GM18498 (cell line): Measurements from ENCODE around the gene RYR3.

ENCODE experiments used
- ATAC-seq: cut with Tn5 transposase; IDR thresholded peaks from one replicate; pipeline ENCODE4 v1.9.1; 2021; ENCODE audit warnings: mild to moderate bottlenecking, moderate library complexity; ENCODE audit not compliant: unreplicated experiment

The RYR3 gene

DNA sequence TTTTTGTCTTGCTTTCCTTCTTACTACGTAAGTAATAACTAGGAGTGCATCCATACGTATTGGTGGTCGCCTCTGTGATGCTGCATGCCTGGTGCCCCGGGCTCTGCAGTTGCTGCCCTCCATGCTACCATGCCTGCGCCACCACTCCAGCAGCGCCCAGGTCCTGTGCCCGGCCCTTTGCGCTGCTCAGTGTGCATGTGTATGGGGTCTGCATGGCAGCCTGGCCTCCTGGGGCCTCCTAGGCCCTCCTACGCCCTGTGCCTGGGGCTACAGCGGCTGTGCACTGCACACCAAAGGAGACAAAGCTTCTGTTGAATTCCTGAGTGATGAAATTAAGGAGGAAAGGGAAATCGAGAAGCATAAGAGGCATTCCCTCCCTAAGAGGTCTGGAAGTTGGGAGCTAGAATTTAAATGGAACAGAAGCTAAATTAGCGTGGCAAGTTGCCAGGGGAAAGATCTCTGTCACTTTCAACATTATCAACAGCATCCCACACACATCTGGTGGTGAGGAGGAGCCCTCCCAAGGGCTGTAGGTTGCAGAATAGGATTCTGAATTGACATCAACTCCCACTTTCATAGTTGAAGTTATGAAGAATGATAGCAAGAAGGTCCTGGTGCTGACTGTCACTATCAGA, 382.5 kb downstream of the RYR3 start:
- ATAC-seq = no peak

GRCh38 chr15:33698126-33698525, 387.4 kb downstream of the RYR3 start:
- no peak for ATAC-seq

- no peak for ATAC-seq
These were observed 388.4 kb downstream of the RYR3 start for GRCh38 chr15:33699145-33699544.

- ATAC-seq = no peak
These were observed 389.1 kb downstream of the RYR3 start for GRCh38 chr15:33699691-33700447.

- ATAC-seq = peak; percentile 65
These were observed 390.0 kb downstream of the RYR3 start for GRCh38 chr15:33700695-33701303.

- no peak for ATAC-seq
These were observed 390.5 kb downstream of the RYR3 start for GRCh38 chr15:33701304-33701696.

GRCh38 chr15:33706173-33706572, 395.4 kb downstream of the RYR3 start:
- no peak for ATAC-seq

DNA sequence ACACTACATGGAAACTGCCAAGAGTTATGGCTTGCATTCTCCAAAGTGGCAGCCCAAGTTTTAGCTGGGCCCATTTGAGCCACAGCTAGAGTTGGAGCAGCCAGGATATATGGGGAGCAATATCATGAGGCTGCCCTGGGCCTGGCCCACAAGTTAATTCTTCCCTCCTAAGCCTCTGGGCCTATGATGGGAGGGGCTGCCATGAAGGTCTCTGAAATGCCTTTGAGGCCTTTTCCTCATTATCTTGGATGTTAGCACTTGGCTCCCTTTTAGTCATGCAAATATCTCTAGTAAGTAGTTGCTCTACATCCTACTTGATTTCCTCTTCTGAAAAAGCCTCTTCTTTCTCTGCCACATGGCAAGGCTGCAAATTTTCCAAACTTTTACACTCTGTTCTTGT, 400.0 kb downstream of the RYR3 start:
- ATAC-seq = no peak

- ATAC-seq = no peak
These were observed 405.3 kb downstream of the RYR3 start for GRCh38 chr15:33716025-33716424.

DNA sequence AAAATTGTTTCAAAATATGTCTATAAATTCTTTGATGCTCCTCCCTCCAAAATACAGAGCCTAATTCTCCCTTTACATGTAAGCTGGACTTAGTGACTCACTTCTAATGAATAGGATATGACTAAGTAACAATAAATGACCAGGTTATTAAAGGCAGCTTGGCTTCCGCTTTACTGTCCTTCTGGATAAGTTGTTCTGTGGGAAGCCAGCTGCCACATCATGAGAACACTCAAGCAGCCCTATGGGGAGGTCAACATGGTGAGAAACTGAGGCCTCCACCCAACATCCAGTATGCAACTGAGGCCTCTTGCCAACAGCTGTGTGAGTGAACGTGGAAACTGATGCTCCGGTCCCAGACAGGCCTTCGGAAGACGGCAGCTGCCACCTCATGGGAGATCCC, 410.2 kb downstream of the RYR3 start:
- ATAC-seq = no peak

GRCh38 chr15:33722005-33722672, 411.4 kb downstream of the RYR3 start:
- peak; percentile 76 for ATAC-seq

DNA sequence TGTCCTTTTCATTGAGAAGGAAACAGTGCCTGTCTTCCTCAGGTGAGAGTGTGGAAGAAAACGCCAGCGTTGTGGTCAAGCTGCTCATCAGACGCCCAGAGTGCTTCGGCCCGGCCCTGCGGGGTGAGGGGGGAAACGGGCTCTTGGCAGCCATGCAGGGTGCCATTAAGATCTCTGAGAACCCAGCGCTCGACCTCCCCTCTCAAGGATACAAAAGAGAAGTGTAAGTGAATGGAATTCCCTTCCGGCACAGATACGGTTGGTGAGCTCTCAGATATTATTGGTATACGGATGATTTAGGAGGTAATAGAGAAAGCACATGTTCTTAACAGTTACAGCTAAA, 411.9 kb downstream of the RYR3 start:
- ATAC-seq = no peak

DNA sequence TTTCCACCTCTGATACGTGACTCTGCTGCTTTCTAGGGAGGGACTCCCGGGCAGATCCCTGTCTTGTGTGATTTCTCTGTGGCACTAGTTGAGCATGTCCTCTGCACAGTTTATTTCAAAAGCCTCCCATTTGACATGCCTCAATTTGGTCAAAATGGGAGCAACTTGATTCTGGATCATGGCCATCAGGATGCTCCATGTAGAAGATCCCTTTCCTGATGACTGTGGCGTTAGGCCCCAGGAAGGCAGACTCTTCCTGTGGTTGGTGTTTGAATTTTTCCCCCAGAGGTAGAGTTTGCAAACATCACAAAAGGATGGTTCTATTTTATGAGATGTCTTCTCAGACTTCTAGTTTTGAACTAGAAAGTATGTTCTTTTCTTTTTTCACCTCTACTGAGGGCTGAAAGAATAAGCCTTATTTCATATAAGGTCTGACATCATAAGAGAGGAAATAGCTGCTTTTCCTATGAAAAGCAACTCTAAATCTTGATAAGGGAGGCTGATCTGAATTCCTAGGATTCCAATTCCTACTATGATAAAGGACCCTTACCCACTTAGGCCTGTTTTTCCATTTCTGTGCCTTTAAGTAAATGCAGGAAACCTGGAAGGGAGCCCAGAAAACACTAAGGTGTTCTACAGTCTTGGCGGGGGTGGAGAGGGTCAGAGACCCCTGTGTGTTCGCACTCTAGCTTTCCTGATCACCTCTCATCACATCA, 413.7 kb downstream of the RYR3 start:
- ATAC-seq = no peak

DNA sequence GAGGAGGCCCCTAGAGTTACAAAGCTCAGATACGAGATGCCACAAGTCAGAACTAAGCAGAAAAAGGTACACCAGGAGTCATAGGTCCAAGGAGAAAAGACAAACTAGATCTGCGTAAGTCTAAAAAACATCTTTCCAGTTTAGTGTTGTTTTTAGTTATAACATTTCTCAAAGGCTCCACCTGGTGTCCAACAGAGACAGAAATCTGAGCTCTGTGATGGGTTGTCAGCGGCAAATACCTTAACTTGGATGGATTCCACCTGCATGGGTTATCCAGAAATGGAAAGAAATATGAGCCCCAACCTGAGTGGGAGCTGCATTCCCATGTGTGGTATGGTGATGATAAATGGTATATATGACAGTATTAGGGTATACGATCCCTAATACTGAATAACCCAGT, 418.9 kb downstream of the RYR3 start:
- ATAC-seq = no peak

DNA sequence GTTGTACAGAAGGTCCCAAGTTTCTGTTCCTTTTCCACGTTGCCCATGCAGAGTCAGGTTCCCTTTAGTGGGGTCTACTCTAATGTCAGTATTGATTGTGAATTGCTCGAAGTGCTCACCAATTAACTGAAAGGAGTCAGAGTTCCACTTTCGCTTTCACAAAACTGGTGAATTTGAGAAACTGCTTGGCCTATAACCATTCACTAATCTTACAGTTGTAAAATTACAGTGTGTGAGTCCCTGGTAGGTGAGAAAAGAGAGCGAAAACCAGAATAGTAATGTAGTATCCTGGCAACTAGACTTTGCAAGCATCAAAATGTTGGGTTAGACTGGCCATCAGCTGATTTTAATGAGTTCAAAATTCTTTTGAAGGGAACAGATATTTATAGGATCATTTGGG, 420.0 kb downstream of the RYR3 start:
- no peak for ATAC-seq

DNA sequence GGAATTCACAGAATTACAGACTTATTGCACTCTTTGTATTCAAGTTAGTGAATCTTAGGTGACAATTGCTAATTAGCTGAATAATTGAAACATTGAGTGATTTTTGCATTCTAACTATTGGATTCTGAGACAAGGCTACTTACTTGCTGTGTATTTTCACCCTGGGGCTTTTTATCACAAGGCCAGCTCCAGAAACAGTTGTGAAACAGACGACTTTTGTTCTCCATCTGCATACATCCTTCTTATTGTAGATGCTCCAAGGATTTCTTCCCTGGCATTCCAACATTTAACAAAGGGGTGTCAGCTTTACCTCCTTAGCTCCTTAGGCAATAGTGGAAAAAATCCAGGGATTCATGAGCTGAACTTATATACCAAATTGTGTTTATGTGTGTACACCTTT, 424.4 kb downstream of the RYR3 start:
- no peak for ATAC-seq

- no peak for ATAC-seq
These were observed 425.0 kb downstream of the RYR3 start for GRCh38 chr15:33735637-33736247.

DNA sequence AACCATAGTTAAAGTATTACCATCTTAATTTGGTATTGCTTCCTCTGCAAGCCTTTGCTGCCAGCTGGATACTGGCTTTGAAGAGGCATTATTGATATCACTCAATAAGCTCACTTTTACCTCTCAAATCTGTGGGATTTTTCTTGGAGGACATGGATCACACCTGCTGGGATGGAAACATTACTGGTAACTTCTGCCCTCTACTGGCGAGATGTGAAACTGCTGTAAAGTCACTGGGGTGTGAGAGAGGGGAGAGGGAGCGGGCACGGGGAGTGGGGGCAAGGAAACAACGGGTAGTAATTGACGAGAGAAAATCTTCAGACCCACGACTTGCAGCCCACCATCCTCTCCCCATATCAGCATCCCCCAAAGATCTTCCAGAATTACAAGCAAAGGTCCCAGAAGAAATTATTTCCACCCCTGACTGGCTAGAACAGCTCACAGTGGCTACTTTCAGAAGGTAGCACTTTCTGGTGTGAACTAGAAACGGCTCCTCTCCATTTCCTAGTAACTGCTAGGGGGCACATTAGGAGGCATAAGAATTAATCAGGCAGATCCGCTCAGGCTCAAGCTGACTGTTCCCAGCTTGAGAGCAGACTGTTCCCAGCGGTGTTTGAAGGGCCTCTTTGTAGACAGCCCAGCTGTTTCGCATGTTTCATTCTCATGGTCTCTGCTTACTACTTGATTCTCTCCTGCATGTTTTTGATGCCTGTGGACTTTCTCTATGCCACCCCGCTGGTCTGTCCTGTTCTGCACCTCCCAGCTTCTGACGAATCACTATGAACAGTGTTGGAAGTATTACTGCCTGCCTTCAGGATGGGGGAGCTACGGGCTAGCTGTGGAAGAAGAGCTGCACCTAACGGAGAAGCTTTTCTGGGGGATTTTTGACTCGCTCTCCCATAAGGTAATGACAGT, 427.2 kb downstream of the RYR3 start:
- no peak for ATAC-seq

GRCh38 chr15:33738941-33739664, 428.3 kb downstream of the RYR3 start:
- ATAC-seq = no peak
